Heart left ventricle (tissue), 13 donors: ENCODE data around the gene ARHGAP26.

Experiments used
- POLR2A ChIP-seq, 2 donors: fragments of 450-650 bp; IDR thresholded peaks; one replicate each; pipeline ENCODE4 v1.6.1; 2017; ENCODE audit warnings: antibody characterized with exemption in 2 of 2, mild to moderate bottlenecking in 2 of 2, moderate library complexity in 2 of 2
- TF ChIP-seq, protein P1 (sequence below), 12 donors: fragments of 200-600 bp; sonication (generic) in 4 of 12; IDR thresholded peaks; one replicate each; pipeline versions ENCODE4 v1.5.0 to v1.8.0; 2018 to 2022; ENCODE audit warnings: antibody characterized with exemption in 12 of 12, mild to moderate bottlenecking in 5 of 12
- donor health status: ischemic (EF 13 %, LVEDD 7.1; RV severe dilation, severe dysfunction).
- donor health status: DM: no; HTN: yes; CAD: no.
- donor health status: DM: no; HTN: no; CAD: no.
- donor health status: ischemic (EF 25% LVEDD 6.9; RV normal size, moderate dysfunction).
- donor health status: ischemic (EF 25% LVEDD 5.7; RV mildly dilated, moderate dysfunction).
- donor health status: ischemic (EF 35%, LVEDD 5.7; RV mildly dilated, moderate dysfunction).
- donor health status: nonischemic (EF 11% LVEDD 7.7; RV severe dilation, severe dysfunction).
- donor health status: DM: yes; HTN: yes; CAD: no.
- donor health status: PGD.
- donor health status: ischemic (EF 29% LVEDD 5.4; RV normal size, mild dysfunction).
- donor health status: nonischemic (EF 23%, LVEDD 6.1; RV moderate dilation, normal function).

DNA sequence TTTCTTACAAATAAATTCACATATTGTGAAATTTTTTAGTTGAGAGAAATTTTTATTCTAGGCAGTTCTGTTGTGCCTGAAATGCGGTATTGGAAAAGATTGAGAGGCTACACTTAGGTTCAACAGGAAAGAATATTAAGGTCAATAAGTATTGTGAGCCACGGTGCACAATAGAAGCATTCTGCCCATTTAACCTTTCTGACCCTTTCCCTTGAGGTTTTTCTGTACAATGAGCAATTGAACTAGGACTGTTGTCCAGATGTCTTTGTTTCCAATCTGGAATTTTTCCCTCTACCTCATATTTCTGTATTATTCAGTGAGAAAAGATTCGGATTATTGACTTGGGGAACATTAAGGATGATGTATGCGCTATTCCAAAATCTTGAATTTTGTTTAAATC, 428.2 kb downstream of the ARHGAP26 start:
- TF ChIP-seq, protein P1, sequence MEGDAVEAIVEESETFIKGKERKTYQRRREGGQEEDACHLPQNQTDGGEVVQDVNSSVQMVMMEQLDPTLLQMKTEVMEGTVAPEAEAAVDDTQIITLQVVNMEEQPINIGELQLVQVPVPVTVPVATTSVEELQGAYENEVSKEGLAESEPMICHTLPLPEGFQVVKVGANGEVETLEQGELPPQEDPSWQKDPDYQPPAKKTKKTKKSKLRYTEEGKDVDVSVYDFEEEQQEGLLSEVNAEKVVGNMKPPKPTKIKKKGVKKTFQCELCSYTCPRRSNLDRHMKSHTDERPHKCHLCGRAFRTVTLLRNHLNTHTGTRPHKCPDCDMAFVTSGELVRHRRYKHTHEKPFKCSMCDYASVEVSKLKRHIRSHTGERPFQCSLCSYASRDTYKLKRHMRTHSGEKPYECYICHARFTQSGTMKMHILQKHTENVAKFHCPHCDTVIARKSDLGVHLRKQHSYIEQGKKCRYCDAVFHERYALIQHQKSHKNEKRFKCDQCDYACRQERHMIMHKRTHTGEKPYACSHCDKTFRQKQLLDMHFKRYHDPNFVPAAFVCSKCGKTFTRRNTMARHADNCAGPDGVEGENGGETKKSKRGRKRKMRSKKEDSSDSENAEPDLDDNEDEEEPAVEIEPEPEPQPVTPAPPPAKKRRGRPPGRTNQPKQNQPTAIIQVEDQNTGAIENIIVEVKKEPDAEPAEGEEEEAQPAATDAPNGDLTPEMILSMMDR (IDR thresholded peaks at IDR 0.05): no peak
- TF ChIP-seq POLR2A (IDR thresholded peaks at IDR 0.05): no peak
